Stimulated activated CD4-positive, alpha-beta T cell treated with anti-CD3 and anti-CD28 coated beads, Interleukin-2, amount 100 ng/mL, for 24 hours (primary cell): ENCODE results near the gene SNRNP25.

Experiments
- DNase-seq, 2 donors: peaks; one replicate each; pipeline ENCODE4 v3.0.0-alpha.2; 2020

Gene SNRNP25

GRCh38 chr16:78444-79150 is 25.0 kb downstream of the SNRNP25 start:
- DNase-seq, result no peak

- DNase-seq, result no peak
Observed at GRCh38 chr16:79151-80054, 25.8 kb downstream of the SNRNP25 start.

GRCh38 chr16:83060-83603 is 29.5 kb downstream of the SNRNP25 start:
- no peak for DNase-seq

- DNase-seq, result no peak
Observed at GRCh38 chr16:83781-84615, 30.4 kb downstream of the SNRNP25 start.

- DNase-seq, result peak; percentile 62 to 65
Observed at GRCh38 chr16:84718-85406, 31.2 kb downstream of the SNRNP25 start.

- DNase-seq, result no peak
Observed at GRCh38 chr16:85407-85782, 31.8 kb downstream of the SNRNP25 start.

- no peak for DNase-seq
Observed at GRCh38 chr16:85865-86264, 32.2 kb downstream of the SNRNP25 start.

- DNase-seq, result no peak
Observed at GRCh38 chr16:86483-86952, 32.9 kb downstream of the SNRNP25 start.

GRCh38 chr16:88613-89012 is 35.0 kb downstream of the SNRNP25 start:
- no peak for DNase-seq

- DNase-seq, result no peak
Observed at GRCh38 chr16:89391-90302, 36.0 kb downstream of the SNRNP25 start.

GRCh38 chr16:91484-91883 is 37.9 kb downstream of the SNRNP25 start:
- no peak for DNase-seq

- DNase-seq, result no peak
Observed at GRCh38 chr16:92431-93339, 39.1 kb downstream of the SNRNP25 start.

- DNase-seq, result no peak
Observed at GRCh38 chr16:94918-95265, 41.3 kb downstream of the SNRNP25 start.

GRCh38 chr16:96935-97381 is 43.3 kb downstream of the SNRNP25 start:
- DNase-seq, result peak; percentile 90

- DNase-seq, result no peak
Observed at GRCh38 chr16:97822-98221, 44.2 kb downstream of the SNRNP25 start.

GRCh38 chr16:100989-101388 is 47.4 kb downstream of the SNRNP25 start:
- DNase-seq, result no peak

- no peak for DNase-seq
Observed at GRCh38 chr16:101586-101985, 48.0 kb downstream of the SNRNP25 start.

GRCh38 chr16:102060-102855 is 48.6 kb downstream of the SNRNP25 start:
- no peak for DNase-seq

- DNase-seq, result no peak
Observed at GRCh38 chr16:104355-104754, 50.7 kb downstream of the SNRNP25 start.
